Measurements from ENCODE around the gene TMTC1. TPM values are rescaled to one million over a fixed set of nuclear protein-coding genes. Genes with fewer than 3 reads are reported as not detected.

The TMTC1 gene
- total RNA-seq, 2 donors from 2014 or later = 15.6 to 20.1 TPM

DNA sequence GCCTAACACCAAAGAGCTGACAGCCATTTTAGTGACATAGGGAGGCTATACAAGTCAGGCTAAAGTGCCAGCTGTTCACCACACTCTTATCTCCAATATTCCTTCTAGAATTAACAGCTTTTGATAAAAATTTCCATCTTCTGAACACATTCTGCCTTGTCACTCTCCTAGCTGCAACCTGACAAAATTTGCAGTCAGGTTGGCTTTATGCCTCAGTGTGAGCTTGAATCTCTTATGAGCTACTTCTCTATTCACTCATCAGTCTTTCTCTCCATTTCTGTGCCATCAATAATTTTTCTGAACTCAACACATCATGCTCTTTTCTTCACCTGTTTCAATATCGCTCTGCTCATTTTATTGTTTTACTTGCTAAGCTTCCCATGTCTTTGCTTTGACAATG, 50.2 kb downstream of the TMTC1 start:
- Histone ChIP-seq H3K4me1 (no peaks in the 10 kb centered on the region), H3K36me3 (replicated peaks in 1 of 2; ENCODE audit: insufficient read depth in 1 of 2, low read depth in 2 of 2) (no peaks in the 10 kb centered on the region), H3K4me3 (no peak overlapping the region), H3K27ac (no peak overlapping the region), H3K9me3 (no peaks in the 10 kb centered on the region), H3K27me3 (no peaks in the 10 kb centered on the region)
- TF ChIP-seq POLR2A (IDR thresholded peaks at IDR 0.05) = no peak
- TF ChIP-seq, protein P1, sequence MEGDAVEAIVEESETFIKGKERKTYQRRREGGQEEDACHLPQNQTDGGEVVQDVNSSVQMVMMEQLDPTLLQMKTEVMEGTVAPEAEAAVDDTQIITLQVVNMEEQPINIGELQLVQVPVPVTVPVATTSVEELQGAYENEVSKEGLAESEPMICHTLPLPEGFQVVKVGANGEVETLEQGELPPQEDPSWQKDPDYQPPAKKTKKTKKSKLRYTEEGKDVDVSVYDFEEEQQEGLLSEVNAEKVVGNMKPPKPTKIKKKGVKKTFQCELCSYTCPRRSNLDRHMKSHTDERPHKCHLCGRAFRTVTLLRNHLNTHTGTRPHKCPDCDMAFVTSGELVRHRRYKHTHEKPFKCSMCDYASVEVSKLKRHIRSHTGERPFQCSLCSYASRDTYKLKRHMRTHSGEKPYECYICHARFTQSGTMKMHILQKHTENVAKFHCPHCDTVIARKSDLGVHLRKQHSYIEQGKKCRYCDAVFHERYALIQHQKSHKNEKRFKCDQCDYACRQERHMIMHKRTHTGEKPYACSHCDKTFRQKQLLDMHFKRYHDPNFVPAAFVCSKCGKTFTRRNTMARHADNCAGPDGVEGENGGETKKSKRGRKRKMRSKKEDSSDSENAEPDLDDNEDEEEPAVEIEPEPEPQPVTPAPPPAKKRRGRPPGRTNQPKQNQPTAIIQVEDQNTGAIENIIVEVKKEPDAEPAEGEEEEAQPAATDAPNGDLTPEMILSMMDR (IDR thresholded peaks at IDR 0.05) = no peak
- intact Hi-C loops (cut with DNase I) = no loop called here
- 76 to 88% methylated on average over 1 of the region's 1 CpG for WGBS, 2 donors
- no peak for ATAC-seq
- no peak for DNase-seq

DNA sequence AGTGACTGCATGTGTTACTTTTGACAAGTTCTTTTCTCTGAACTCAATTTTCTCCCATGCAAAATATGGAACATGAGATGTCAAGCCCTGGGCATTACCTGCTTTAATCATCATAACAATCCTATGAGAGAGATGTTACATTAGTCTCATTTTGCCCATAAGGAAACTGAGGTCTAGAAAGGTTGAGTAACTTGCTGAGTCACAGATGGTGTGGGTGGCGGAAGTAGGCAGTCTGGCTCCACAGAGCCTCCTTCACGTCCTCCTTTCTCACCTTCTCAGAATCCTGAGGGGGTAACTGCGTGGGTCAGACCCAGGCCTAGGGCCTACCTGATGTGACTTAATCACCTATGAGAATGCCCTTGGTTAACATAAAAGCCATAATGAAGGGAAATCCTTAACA, 50.7 kb downstream of the TMTC1 start:
- 90 to 91% methylated on average over 3 of the region's 3 CpGs for WGBS, 2 donors
- no peaks in the 10 kb centered on the region for H3K27me3 ChIP-seq
- DNase-seq = no peak
- no peaks in the 10 kb centered on the region for H3K36me3 ChIP-seq (replicated peaks in 1 of 2; ENCODE audit: insufficient read depth in 1 of 2, low read depth in 2 of 2)
- intact Hi-C loops (cut with DNase I) = no loop called here
- H3K4me3 ChIP-seq = no peak overlapping the region
- no peaks in the 10 kb centered on the region for H3K4me1 ChIP-seq
- no peak overlapping the region for H3K27ac ChIP-seq
- ATAC-seq = no peak
- H3K9me3 ChIP-seq = no peaks in the 10 kb centered on the region
- TF ChIP-seq, protein P1 (IDR thresholded peaks at IDR 0.05) = no peak
- no peak for TF ChIP-seq POLR2A (IDR thresholded peaks at IDR 0.05)

DNA sequence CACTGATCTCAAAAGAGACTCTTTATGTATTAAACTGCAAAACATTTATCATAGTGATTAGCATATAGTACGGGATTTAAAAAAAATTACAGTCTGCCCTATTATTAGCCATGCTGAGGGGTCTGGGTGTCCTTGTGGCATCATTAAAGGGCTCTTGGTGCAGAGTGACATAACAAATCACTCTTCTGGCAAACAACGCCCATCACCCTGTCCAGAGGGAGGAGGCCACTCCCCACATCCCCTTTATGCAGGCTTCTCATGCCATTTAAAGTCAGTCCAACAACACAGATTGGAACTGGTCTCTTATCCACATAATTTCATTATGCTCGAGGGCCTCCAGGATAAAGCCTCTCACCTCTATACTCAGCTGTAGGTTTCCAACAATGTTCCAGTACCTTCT, 51.1 kb downstream of the TMTC1 start:
- Histone ChIP-seq H3K4me1 (no peaks in the 10 kb centered on the region), H3K9me3 (no peaks in the 10 kb centered on the region), H3K4me3 (no peak overlapping the region), H3K27me3 (no peaks in the 10 kb centered on the region), H3K27ac (no peak overlapping the region), H3K36me3 (replicated peaks in 1 of 2; ENCODE audit: insufficient read depth in 1 of 2, low read depth in 2 of 2) (no peaks in the 10 kb centered on the region)
- no peak for DNase-seq
- 73 to 74% methylated on average over 3 of the region's 3 CpGs for WGBS, 2 donors
- TF ChIP-seq POLR2A (IDR thresholded peaks at IDR 0.05) = no peak
- TF ChIP-seq, protein P1 (IDR thresholded peaks at IDR 0.05) = no peak
- intact Hi-C loops (cut with DNase I) = no loop called here
- ATAC-seq = no peak

DNA sequence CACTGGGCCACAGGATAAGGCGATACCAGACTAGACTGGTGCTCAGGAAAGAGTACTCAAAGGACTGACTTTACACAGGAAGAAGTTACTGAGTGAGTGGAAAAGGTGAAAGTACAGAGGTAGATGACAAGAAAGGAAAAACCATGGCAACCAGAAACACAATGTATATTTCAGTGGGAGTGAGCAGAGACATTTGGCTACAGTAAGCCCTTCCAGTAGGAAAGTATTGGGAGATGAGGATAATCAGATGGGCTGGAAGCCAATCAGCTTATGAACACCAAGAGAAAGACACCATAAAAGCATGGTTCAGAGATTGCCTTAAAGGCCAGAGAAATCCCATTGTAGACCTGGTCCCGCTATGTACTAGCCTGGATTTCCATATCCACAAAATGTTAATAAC, 51.6 kb downstream of the TMTC1 start:
- no peak overlapping the region for H3K27ac ChIP-seq
- H3K4me3 ChIP-seq = no peak overlapping the region
- DNase-seq = no peak
- intact Hi-C loops (cut with DNase I) = no loop called here
- H3K27me3 ChIP-seq = no peaks in the 10 kb centered on the region
- no peak for ATAC-seq
- 84 to 93% methylated on average over 2 of the region's 2 CpGs for WGBS, 2 donors
- H3K36me3 ChIP-seq (replicated peaks in 1 of 2; ENCODE audit: insufficient read depth in 1 of 2, low read depth in 2 of 2) = no peaks in the 10 kb centered on the region
- H3K9me3 ChIP-seq = no peaks in the 10 kb centered on the region
- TF ChIP-seq, protein P1 (IDR thresholded peaks at IDR 0.05) = no peak
- TF ChIP-seq POLR2A (IDR thresholded peaks at IDR 0.05) = no peak
- H3K4me1 ChIP-seq = no peaks in the 10 kb centered on the region

DNA sequence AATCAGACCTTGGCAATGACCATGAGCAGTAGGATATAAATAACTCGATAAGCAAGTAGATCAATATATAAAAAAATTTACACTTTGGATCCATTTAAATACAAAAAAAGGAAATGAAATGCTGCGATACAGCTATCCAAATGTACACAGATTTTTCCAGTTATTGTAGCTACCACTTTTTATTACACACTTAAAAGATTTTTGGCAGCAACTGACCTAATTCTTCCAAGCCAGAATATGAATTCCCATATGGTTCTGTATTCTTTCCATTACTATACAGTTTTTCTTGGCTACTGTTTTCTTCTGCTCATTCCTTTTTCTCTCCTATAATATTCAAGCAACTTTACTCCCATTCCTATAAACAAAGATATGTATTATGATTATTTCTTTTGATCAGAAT, 52.2 kb downstream of the TMTC1 start:
- H3K4me1 ChIP-seq = no peaks in the 10 kb centered on the region

More for the DNA sequence above, 52.2 kb downstream of the TMTC1 start:
- H3K27ac ChIP-seq = no peak overlapping the region
- no peak for TF ChIP-seq POLR2A (IDR thresholded peaks at IDR 0.05)
- TF ChIP-seq, protein P1 (IDR thresholded peaks at IDR 0.05) = no peak
- no peak for ATAC-seq
- no peak overlapping the region for H3K4me3 ChIP-seq
- intact Hi-C loops (cut with DNase I) = no loop called here
- H3K27me3 ChIP-seq = no peaks in the 10 kb centered on the region
- 53 to 62% methylated on average over 2 of the region's 2 CpGs for WGBS, 2 donors
- no peaks in the 10 kb centered on the region for H3K36me3 ChIP-seq (replicated peaks in 1 of 2; ENCODE audit: insufficient read depth in 1 of 2, low read depth in 2 of 2)
- no peaks in the 10 kb centered on the region for H3K9me3 ChIP-seq
- DNase-seq = no peak

Measured in body of pancreas (tissue), 4 donors.